K562 (cell line): Measurements from ENCODE around the gene RGS19. TPM values are rescaled to one million over a fixed set of nuclear protein-coding genes. Genes with fewer than 3 reads are reported as not detected.
A peak's percentile ranks its signal among the peaks of the same experiment; 100 is the strongest.

Source experiments
- ATF4 ChIP-seq: fragments of 450-650 bp; formaldehyde crosslinking; IDR thresholded peaks from 2 replicates; pipeline ENCODE4 v1.4.0; 2022; ENCODE audit warnings: mild to moderate bottlenecking, moderate library complexity
- ELF4 ChIP-seq: fragments of 450-650 bp; formaldehyde crosslinking; IDR thresholded peaks from 2 replicates; pipeline ENCODE4 v1.4.0; 2022; ENCODE audit warnings: missing genetic modification characterization
- MAFF ChIP-seq: IDR thresholded peaks from 2 replicates; pipeline ENCODE4 v1.6.1; 2012; ENCODE audit warnings: low read length, improper control_type of control experiment
- RBBP5 ChIP-seq: fragments of 200-600 bp; sonication (generic); IDR thresholded peaks from 2 replicates; pipeline ENCODE4 v1.6.1; 2012; ENCODE audit warnings: borderline replicate concordance, mild to moderate bottlenecking, low read length, control low read depth, inconsistent platforms; ENCODE audit not compliant: insufficient read depth, poor library complexity, severe bottlenecking
- RBM39 ChIP-seq: fragments of 200-400 bp; formaldehyde crosslinking; optimal IDR thresholded peaks from 2 replicates; pipeline ENCODE3; 2018; ENCODE audit warnings: low read depth, low read length
- SETDB1 ChIP-seq: IDR thresholded peaks from one replicate; pipeline ENCODE4 v1.6.1; 2012; ENCODE audit warnings: low read length, control low read depth, inconsistent platforms
- THAP7 ChIP-seq: fragments of 250-450 bp; sonication (Bioruptor Pico); IDR thresholded peaks from 2 replicates; pipeline ENCODE4 v1.5.0; 2021
- ZNF41 ChIP-seq: fragments of 250-450 bp; sonication (Bioruptor Pico); conservative IDR thresholded peaks from 2 replicates; pipeline ENCODE4 v1.4.0; 2020; ENCODE audit warnings: mild to moderate bottlenecking
- ZNF561 ChIP-seq: fragments of 450-650 bp; formaldehyde crosslinking; conservative IDR thresholded peaks from 2 replicates; pipeline ENCODE4 v1.4.0; 2020; ENCODE audit warnings: mild to moderate bottlenecking, moderate library complexity
- polyA plus RNA-seq, 8 experiments: library from polyadenylated mRNA; depleted of rRNA in 4 of 8; stranded (reverse) in 5 of 8; unstranded in 3 of 8; fragments of >200 nt; fragmentation: Nextera tagmentation in 2 of 8; fragmentation: Illumina TruSeq in 1 of 8; extraction: Ambion mirVana in 2 of 8; extraction: Trizol in 1 of 8; gene quantifications; 2 replicates each; pipeline versions ENCODE4 v1.2.1 to v1.2.3, GENCODE V29; 2011 to 2014; ENCODE audit warnings: inconsistent platforms in 1 of 8, missing spikeins in 1 of 8
- total RNA-seq, 7 experiments: library from RNA; depleted of rRNA in 6 of 7; stranded (reverse); fragments of >200 nt in 6 of 7; fragmentation: Illumina TruSeq in 2 of 7; extraction: Trizol in 2 of 7; gene quantifications; 2 replicates each; pipeline versions ENCODE4 v1.2.1 to v1.2.3, GENCODE V29; 2011 to 2021; ENCODE audit warnings: low replicate concordance in 1 of 7
- TF ChIP-seq, protein P1 (sequence below), 2 experiments: fragments of 450-650 bp in 1 of 2; sonication (generic) in 1 of 2; formaldehyde crosslinking in 1 of 2; IDR thresholded peaks; 2 replicates each; pipeline versions ENCODE4 v1.7.1 to v1.9.0; 2016 to 2022; ENCODE audit warnings: inconsistent platforms in 1 of 2, mild to moderate bottlenecking in 1 of 2, missing genetic modification reagents in 1 of 2
- TF ChIP-seq, protein P2 (sequence below): fragments of 250-450 bp; sonication (Bioruptor Pico); IDR thresholded peaks from 2 replicates; pipeline ENCODE4 v1.5.0; 2021

RGS19 gene
- total and polyA plus RNA-seq, 9 of the 15 experiments (the other 6 are each of a cell fraction or from before 2014, with no cell fraction given) = 0.41 to 23.7 (median 14.6) TPM

GRCh38 chr20:64037498-64038213 is 41.7 kb downstream of the RGS19 start (continued):
- TF ChIP-seq ATF4 (CRISPR knock-in tag) (no peak), ZNF561 (no peak), RBM39 (no peak), RBBP5 (peak; percentile 1), MAFF (no peak), THAP7 (CRISPR knock-in tag) (no peak), ZNF41 (CRISPR knock-in tag) (no peak), ELF4 (CRISPR knock-in tag) (no peak), SETDB1 (no peak)
- TF ChIP-seq, protein P1, sequence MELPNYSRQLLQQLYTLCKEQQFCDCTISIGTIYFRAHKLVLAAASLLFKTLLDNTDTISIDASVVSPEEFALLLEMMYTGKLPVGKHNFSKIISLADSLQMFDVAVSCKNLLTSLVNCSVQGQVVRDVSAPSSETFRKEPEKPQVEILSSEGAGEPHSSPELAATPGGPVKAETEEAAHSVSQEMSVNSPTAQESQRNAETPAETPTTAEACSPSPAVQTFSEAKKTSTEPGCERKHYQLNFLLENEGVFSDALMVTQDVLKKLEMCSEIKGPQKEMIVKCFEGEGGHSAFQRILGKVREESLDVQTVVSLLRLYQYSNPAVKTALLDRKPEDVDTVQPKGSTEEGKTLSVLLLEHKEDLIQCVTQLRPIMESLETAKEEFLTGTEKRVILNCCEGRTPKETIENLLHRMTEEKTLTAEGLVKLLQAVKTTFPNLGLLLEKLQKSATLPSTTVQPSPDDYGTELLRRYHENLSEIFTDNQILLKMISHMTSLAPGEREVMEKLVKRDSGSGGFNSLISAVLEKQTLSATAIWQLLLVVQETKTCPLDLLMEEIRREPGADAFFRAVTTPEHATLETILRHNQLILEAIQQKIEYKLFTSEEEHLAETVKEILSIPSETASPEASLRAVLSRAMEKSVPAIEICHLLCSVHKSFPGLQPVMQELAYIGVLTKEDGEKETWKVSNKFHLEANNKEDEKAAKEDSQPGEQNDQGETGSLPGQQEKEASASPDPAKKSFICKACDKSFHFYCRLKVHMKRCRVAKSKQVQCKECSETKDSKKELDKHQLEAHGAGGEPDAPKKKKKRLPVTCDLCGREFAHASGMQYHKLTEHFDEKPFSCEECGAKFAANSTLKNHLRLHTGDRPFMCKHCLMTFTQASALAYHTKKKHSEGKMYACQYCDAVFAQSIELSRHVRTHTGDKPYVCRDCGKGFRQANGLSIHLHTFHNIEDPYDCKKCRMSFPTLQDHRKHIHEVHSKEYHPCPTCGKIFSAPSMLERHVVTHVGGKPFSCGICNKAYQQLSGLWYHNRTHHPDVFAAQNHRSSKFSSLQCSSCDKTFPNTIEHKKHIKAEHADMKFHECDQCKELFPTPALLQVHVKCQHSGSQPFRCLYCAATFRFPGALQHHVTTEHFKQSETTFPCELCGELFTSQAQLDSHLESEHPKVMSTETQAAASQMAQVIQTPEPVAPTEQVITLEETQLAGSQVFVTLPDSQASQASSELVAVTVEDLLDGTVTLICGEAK (IDR thresholded peaks at IDR 0.05) = no peak
- TF ChIP-seq, protein P1 (CRISPR knock-in tag; IDR thresholded peaks at IDR 0.05) = no peak
- TF ChIP-seq, protein P2, sequence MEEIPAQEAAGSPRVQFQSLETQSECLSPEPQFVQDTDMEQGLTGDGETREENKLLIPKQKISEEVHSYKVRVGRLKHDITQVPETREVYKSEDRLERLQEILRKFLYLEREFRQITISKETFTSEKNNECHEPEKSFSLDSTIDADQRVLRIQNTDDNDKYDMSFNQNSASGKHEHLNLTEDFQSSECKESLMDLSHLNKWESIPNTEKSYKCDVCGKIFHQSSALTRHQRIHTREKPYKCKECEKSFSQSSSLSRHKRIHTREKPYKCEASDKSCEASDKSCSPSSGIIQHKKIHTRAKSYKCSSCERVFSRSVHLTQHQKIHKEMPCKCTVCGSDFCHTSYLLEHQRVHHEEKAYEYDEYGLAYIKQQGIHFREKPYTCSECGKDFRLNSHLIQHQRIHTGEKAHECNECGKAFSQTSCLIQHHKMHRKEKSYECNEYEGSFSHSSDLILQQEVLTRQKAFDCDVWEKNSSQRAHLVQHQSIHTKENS (CRISPR knock-in tag) = no peak
